Measurements from ENCODE around the gene SURF6.

- no peak for TF ChIP-seq EZH2 (IDR thresholded peaks at IDR 0.05; ENCODE audit: low read depth)
- no peak for TF ChIP-seq CTCF (conservative IDR thresholded peaks at IDR 0.05)
Measured at GRCh38 chr9:133367778-133368177, 31.8 kb upstream of the SURF6 start.
